Common myeloid progenitor, CD34-positive (primary cell): ENCODE data around the gene CEND1.

Source experiments
- CTCF ChIA-PET: fragments of 350-600 bp; sonication (Branson Sonifier 250); formaldehyde crosslinking; loops from one replicate; lab custom pipeline; 2021; ENCODE audit warnings: antibody characterized with exemption; lab: Charles Lee
- POLR2A ChIA-PET: fragments of 350-600 bp; sonication (Branson Sonifier 250); formaldehyde crosslinking; loops from one replicate; lab custom pipeline; 2021; ENCODE audit warnings: antibody characterized with exemption; lab: Charles Lee
- DNase-seq, 3 donors: peaks; one replicate each; pipeline versions ENCODE4 v3.0.0 to v3.0.0-alpha.2; 2013
- H3K27ac ChIP-seq, 2 experiments: 1 replicate in 1 of 2; 2 replicates in 1 of 2; pipeline ENCODE4 v1.7.0; 2013; ENCODE audit warnings: inconsistent platforms in 2 of 2, low read length in 2 of 2, mild to moderate bottlenecking in 2 of 2, low read depth in 1 of 2, moderate library complexity in 1 of 2; ENCODE audit not compliant: severe bottlenecking in 2 of 2, insufficient read depth in 1 of 2, poor library complexity in 1 of 2
- H3K27me3 ChIP-seq, 5 experiments: replicated peaks in 2 of 5; 1 replicate in 3 of 5; 2 replicates in 2 of 5; pipeline versions ENCODE4 v1.6.1 to v1.7.0; 2013; ENCODE audit warnings: low read length in 4 of 5, mild to moderate bottlenecking in 2 of 5, moderate library complexity in 2 of 5, inconsistent platforms in 1 of 5; ENCODE audit not compliant: insufficient read depth in 5 of 5, control insufficient read depth in 4 of 5
- H3K36me3 ChIP-seq, 4 experiments: 1 replicate in 2 of 4; 2 replicates in 2 of 4; pipeline versions ENCODE4 v1.6.1 to v1.7.0; 2013; ENCODE audit warnings: low read length in 3 of 4, control low read depth in 1 of 4, mild to moderate bottlenecking in 1 of 4; ENCODE audit not compliant: control insufficient read depth in 4 of 4, insufficient read depth in 4 of 4
- H3K4me1 ChIP-seq, 4 experiments: 1 replicate in 3 of 4; 2 replicates in 1 of 4; pipeline versions ENCODE4 v1.6.1 to v1.7.1; 2013; ENCODE audit warnings: low read length in 3 of 4, mild to moderate bottlenecking in 3 of 4, control low read depth in 1 of 4, inconsistent platforms in 1 of 4, moderate library complexity in 1 of 4; ENCODE audit not compliant: control insufficient read depth in 4 of 4, insufficient read depth in 4 of 4; ENCODE audit errors: control extremely low read depth in 1 of 4
- H3K4me3 ChIP-seq, 7 experiments: 1 replicate in 4 of 7; 2 replicates in 3 of 7; pipeline versions ENCODE4 v1.5.1 to v1.7.0; 2013; ENCODE audit warnings: mild to moderate bottlenecking in 7 of 7, low read length in 6 of 7, moderate library complexity in 6 of 7, inconsistent platforms in 2 of 7, low read depth in 2 of 7, control low read depth in 1 of 7; ENCODE audit not compliant: insufficient read depth in 4 of 7, control insufficient read depth in 1 of 7; ENCODE audit errors: extremely low read depth in 1 of 7
- H3K9me3 ChIP-seq, 5 experiments: 1 replicate in 4 of 5; 2 replicates in 1 of 5; pipeline versions ENCODE4 v1.6.1 to v1.7.1; 2013; ENCODE audit warnings: low read length in 4 of 5, mild to moderate bottlenecking in 2 of 5, inconsistent platforms in 1 of 5, low read depth in 1 of 5, moderate library complexity in 1 of 5; ENCODE audit not compliant: control insufficient read depth in 4 of 5, insufficient read depth in 2 of 5; ENCODE audit errors: control extremely low read depth in 1 of 5
- WGBS: methylation state at CpG from one replicate; pipeline ENCODE4 v1.1.5; 2013; ENCODE audit not compliant: insufficient coverage; 5-methylcytosine and 5-hydroxymethylcytosine counted together

Gene CEND1

GRCh38 chr11:796565-797295 lies 6.8 kb upstream of the CEND1 start:
- WGBS = 32% methylated on average over 14 of the region's 18 CpGs
- peaks cover 4 to 30% (median 26%) of the 10 kb centered on the region in 4 experiments for H3K4me1 ChIP-seq
- no peak for DNase-seq
- peaks cover 4 to 54% (median 33%) of the 10 kb centered on the region in 4 experiments for H3K36me3 ChIP-seq
- CTCF ChIA-PET = interaction anchor here (1.4 to 1.7 kb wide), 3 partner anchors 9 to 18 kb away, joined by 3 to 6 read pairs (median 5); no protein-coding TSS in a partner anchor
- no peaks in the 10 kb centered on the region for H3K9me3 ChIP-seq
- H3K27me3 ChIP-seq = no peaks in the 10 kb centered on the region
- H3K4me3 ChIP-seq = peak overlapping the region; percentile 59 to 96 (median 86)
- H3K27ac ChIP-seq = peak overlapping the region in 1 of 2 experiments; percentile 79
- POLR2A ChIA-PET = interaction anchor here (1.8 kb wide), 1 partner anchor 13 kb away, joined by 5 read pairs; the partner anchor contains the start of gene RPLP2

GRCh38 chr11:795634-796564 lies 6.0 kb upstream of the CEND1 start:
- Histone ChIP-seq H3K4me3 (peak overlapping the region; percentile 40 to 96 (median 86)), H3K36me3 (peaks cover 4 to 52% (median 32%) of the 10 kb centered on the region in 4 experiments), H3K27me3 (peaks cover 0 to 5% (median 0%) of the 10 kb centered on the region in 5 experiments), H3K27ac (peak overlapping the region in 1 of 2 experiments; percentile 79), H3K4me1 (peaks cover 4 to 30% (median 26%) of the 10 kb centered on the region in 4 experiments), H3K9me3 (no peaks in the 10 kb centered on the region)
- ChIA-PET POLR2A (interaction anchor here (1.8 kb wide), 1 partner anchor 14 kb away, joined by 5 read pairs; the partner anchor contains the start of gene RPLP2), CTCF (interaction anchor here (1.2 to 1.4 kb wide), 2 partner anchors 10 to 12 kb away, joined by 3 to 5 read pairs; no protein-coding TSS in a partner anchor)
- 2% methylated on average over 18 of the region's 26 CpGs for WGBS
- DNase-seq = peak; percentile 84 to 91 (median 91)

DNA sequence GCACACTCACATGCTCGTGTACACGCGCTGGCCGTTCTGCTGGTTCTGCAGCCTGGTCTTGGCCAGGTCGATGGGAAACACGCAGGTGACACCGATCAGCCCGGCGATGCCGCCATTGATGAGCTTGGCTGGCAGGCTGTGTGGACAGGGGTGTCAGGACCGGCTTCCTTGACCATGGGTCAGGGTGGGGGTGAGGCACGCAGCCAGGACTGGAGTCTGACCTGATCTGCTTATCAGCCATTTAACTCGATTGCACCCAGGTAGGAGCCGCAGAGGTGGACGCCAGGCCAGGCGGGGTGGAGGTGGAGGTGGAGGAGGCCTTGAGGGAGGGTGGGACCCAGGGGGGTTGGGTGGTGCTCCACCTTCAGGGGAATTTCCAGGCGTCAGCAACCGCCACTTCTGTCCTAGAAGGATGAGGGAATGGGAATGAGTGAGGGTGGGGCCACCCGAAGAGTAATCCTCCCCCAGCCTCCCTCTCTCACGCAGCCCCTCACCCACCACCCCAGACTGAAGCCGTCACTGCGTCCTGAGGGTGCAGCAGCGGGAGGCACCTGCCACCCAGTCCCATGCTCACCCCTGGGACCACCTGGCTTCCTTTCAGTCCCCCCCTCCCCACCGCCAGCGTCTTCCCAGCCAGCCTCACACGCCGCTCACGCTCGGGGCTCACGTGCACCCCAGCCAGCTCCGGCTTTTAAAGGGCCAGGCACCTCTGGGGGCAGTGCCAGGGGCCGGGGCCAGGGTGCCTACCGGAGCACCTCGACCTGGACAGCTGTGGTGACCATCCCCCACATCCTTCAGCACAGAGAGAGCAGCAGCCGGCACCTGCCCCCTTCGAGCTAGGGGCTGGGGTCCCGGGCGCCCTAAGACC lies 5.1 kb upstream of the CEND1 start:
- Histone ChIP-seq H3K27me3 (peaks cover 0 to 12% (median 2%) of the 10 kb centered on the region in 5 experiments), H3K27ac (peak overlapping the region in 1 of 2 experiments; percentile 66), H3K4me3 (peak overlapping the region in 2 of 7 experiments; percentile 91 to 96), H3K9me3 (no peaks in the 10 kb centered on the region), H3K4me1 (peaks cover 4 to 30% (median 26%) of the 10 kb centered on the region in 4 experiments), H3K36me3 (peaks cover 4 to 44% (median 24%) of the 10 kb centered on the region in 4 experiments)
- DNase-seq = no peak
- ChIA-PET POLR2A (no interaction called here), CTCF (interaction anchor here (0.9 to 1.2 kb wide), 2 partner anchors 11 to 16 kb away, joined by 3 read pairs; no protein-coding TSS in a partner anchor)
- 83% methylated on average over 20 of the region's 38 CpGs for WGBS

DNA sequence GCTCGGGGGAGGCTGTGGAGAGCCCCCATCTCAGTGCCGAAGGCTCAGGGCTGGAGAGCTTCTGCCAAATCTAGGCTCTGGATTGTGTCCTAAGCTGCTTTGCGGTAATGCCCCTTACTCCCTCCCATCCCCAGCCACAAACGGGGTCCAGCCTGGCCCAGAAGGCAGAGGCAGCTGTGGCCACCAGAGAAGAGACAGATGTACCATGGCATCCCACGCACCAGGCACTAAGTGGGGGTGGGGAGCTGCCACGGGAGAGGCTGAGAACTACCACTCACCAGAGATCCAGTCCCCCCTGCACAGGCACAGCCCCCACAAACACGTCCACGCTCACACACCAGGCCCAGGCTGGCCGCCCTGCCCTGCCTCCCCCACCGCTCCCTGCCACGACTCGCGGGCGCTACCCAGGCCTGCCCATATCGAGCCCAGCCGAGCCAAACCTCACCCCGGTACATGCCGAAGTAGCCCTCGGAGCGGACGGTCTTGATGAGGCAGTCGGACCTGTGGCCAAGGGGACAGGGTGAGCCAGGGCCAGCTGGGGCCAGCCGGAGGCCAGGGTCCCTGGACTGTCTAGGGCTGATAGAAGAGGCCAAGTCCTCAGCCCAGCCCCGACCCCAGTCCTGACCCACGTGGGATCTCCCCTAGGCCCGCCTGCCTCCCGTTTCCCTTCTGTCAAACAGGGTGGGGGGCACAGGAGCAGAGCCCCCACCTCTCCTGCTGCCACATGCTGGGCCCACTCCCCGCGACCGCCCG lies 4.3 kb upstream of the CEND1 start:
- Histone ChIP-seq H3K27me3 (peaks cover 0 to 19% (median 6%) of the 10 kb centered on the region in 5 experiments), H3K9me3 (no peaks in the 10 kb centered on the region), H3K4me3 (no peak overlapping the region), H3K4me1 (peaks cover 4 to 30% (median 26%) of the 10 kb centered on the region in 4 experiments), H3K36me3 (peaks cover 4 to 35% (median 20%) of the 10 kb centered on the region in 4 experiments), H3K27ac (no peak overlapping the region)
- 96% methylated on average over 28 of the region's 31 CpGs for WGBS
- ChIA-PET CTCF (interaction anchor here (0.9 kb wide), 1 partner anchor 15 kb away, joined by 3 read pairs; no protein-coding TSS in a partner anchor), POLR2A (no interaction called here)
- no peak for DNase-seq

DNA sequence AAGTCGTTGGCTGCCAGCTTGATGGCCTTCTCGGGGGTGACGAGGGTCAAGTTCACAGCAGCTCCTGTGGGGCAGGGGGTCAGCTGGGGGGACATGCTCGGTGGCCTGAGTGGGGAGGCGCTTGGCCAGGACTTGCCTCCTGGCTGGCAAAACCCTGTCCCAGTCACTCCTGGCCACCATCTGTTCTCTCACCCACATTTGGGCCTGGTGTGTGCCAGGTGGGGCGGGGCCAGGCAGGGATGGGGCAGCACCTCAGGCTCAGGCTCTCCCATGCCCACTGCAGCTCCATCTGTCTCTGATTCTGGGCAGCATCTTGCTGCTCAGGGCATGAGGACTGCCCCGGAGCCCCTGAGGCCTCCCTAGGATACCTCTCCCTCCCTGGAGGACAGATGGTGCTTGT lies 3.7 kb upstream of the CEND1 start:
- ChIA-PET CTCF (interaction anchor here (0.7 kb wide), 1 partner anchor 66 kb away, joined by 3 read pairs; no protein-coding TSS in a partner anchor), POLR2A (no interaction called here)
- Histone ChIP-seq H3K27me3 (peaks cover 0 to 25% (median 9%) of the 10 kb centered on the region in 5 experiments), H3K27ac (no peak overlapping the region), H3K4me3 (no peak overlapping the region), H3K4me1 (peaks cover 4 to 30% (median 26%) of the 10 kb centered on the region in 4 experiments), H3K9me3 (no peaks in the 10 kb centered on the region), H3K36me3 (peaks cover 4 to 34% (median 20%) of the 10 kb centered on the region in 4 experiments)
- WGBS = 95% methylated on average over 7 of the region's 7 CpGs
- no peak for DNase-seq
